Superior temporal gyrus (tissue), 1 donor: ENCODE data around the gene IFI27.
"Not testable (repeated sequence)": the region's sequence is repeated elsewhere in the genome, so short reads cannot be mapped to it uniquely, and the experiment has no call there.

Experiments used
- DNase-seq: peaks from one replicate; pipeline ENCODE4 v3.0.0-alpha.2; 2016; ENCODE audit errors: extremely low spot score

IFI27 gene

GRCh38 chr14:94110552-94111181, at the start of gene IFI27:
Gene IFI27, plus strand, starts transcription at chr14:94110736.
- DNase-seq: no peak

DNA sequence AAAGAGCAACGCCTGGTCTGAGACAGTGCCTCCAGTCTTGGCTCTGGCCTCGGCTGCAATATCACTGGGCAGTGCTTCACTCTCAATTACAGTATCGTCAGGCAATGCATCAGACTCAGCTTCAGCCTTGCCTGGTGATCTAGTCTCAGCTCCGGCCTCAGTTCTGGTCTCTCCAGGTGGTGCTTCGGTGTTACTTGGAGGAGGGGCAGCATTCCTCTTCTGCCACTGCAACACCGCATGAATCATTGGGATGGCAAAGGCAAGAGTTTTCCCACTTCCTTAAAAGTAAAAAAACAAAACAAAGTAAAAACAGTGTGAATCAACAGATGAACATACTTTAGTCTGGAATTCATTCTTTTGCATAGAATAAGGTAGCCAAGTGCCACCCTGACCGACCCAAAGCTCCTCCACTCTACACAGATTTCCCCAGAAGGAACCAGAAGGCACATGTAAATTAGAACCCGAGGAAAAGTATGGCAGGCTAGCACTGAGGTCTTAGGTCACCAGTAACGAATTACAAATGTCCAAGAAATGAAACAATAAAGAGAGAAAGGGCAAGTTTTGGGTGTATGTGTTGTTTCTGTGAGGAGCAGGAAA, 48.1 kb upstream of the IFI27 start:
- DNase-seq: no peak

DNA sequence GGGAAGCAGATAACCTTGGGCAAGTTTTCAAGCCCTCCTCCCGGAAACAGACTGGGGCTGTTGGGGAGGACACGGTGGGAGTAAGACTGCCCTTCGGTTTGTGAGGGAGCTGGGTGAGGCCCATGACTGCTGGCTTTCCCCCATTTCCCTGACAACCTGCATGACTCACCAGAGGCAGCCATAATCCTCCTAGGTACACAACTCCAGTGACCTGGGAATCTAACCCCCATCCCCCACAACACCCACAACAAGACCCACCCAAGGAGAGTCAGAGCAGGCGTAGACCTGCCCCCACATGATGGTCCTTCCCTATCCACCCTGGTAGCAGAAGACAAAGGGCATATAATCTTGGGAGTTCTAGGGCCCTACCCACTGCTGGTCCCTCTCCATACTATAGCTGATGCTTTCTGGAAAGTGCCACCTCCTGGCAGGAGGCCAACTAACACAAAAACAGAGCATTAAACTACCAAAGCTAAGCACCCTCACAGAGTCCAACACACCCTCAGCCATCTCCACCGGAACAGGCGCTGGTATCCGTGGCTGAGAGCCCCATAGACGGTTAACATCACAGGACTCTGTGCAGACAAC, 44.4 kb upstream of the IFI27 start:
- no peak for DNase-seq

GRCh38 chr14:94072076-94072475, 38.5 kb upstream of the IFI27 start:
- not testable (repeated sequence) for DNase-seq

GRCh38 chr14:94074534-94074933, 36.0 kb upstream of the IFI27 start:
- DNase-seq: no peak

DNA sequence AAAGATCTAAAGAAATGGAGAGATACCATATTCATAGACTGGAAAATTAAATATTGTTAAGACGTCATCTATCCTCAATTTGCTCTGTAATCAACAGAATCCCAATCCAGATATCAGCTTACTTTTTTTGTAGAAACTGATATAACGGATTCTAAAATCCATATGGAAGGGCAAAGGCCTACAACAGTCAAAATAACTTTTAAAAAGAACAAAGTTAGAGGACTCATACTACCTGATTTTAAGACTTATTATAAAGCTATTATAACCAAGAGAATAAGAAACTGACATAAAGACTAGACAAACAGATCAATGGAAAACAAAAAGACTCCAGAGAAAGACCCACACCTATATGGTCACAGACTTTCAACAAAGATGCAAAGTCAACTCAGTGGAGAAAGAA, 35.5 kb upstream of the IFI27 start:
- DNase-seq: no peak

DNA sequence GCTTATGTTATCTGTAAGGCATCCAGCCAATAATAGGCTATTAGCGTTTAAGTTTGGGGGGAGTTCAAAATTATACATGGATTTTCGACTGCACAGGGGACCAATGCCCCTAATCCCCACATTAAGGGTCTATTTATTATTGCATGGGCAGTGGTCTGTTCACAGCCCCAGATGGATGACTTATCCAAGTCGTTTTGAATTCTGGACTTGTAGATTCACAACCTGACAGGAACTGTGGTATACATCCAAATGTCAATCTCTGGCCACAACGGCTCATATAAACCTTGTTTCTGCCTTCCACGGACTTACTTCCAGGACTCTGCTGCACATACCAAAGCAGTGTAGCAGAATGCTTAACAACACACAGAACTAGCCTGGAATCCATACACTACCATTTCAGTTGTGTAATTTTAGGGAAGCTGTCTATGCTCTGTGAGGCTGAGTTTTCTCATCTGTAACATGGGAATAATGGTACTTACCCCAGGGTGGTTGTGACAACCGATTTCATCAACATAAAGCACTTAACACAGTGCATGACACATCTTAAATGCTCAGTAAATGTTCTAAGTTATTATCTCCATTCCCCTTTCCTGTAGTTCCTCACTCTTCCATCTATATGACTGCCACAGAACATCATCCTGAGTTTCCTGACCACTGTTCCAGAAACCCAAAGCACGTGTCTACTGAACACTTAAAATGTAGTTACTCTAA, 33.3 kb upstream of the IFI27 start:
- DNase-seq: no peak

DNA sequence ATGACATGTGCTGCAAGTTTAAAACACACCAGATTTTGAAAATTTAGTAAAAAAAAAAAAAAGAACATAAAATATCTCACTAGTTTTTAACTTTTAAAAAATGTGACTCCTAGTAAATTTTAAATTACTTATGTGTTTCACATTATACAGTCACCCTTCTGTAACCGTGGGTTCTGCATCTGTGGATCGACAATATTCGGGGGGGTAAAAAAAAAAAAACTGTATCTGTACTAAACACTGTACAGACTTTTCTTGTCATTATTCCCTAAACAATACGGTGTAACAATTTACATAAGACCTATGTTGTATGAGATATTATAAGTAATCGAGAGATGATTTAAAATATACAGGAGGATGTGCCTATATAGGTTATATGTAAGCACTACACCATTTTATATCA, 32.7 kb upstream of the IFI27 start:
- DNase-seq: no peak

DNA sequence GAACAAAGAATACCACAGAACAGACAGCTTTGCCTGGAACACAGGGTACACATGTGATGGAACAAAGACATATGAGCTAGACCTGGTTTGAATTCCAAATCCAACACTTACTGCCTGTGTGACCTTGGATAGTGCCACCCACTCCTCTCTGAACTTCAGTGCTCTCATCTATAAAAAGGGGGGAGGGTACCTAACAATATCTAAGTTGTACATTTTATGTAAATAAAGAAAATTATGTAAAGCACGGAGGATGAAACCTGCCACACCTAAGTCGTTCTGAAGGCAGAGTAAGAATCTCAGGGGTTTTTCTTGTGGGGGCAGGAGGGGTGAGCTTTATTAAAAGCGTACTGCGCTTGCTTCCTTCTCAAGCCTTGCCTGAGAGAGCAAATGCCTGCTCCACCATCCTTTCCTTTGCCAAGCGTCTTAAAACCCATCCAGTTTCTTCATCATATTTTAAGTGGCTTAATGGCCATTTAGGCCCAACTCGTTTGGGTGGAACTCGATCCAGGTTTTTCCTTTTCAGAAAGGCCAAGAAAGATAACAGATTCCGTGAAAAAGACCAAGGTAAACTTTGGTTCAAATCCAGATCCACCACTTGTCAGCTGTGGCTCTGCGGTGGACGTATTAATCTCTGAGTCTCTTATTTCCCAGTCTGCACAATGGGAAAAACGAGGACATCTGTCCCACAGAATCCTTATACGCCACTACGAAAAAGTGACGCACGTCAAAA, 30.5 kb upstream of the IFI27 start:
- DNase-seq: peak; percentile 45

DNA sequence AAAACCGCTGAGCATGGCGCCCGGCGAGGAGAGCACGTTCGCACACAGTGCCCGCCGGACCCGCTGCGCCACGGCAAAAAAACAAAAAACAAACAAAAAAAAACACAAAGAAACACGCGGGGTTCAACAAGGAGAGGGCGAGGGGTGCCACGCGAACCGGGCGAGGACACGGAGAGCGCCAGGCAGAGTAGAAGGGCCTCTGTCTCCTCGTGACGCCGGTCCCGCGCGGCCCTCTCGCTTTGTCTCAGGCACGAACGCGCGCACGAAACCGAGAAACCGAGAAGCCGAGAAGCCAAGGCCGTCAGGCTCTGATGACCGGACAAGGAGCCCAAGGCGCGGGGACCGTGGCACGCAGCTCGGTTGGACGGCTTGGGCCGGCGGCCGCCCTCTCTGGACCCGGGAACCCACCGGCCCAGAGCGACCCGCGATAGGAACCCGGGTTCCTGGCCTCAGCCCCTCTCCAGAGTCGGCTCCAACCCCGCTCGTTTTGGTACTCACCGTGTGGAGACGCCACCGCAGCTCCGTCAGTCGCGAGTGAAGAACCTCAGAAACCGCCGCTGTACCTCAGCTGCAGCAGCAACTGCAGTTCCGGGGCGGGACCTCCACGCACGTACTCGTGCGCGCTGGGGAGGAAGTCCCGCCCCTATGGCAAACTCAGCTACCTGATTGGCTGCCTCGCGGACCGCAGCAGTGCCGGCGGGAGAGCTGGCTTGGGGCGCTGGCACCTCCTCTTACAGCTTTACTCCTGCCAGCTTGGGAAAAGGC, 29.7 kb upstream of the IFI27 start, which contains the start of the genes DDX24 and IFI27L1:
TSS of gene DDX24 (minus strand) at position 582 of the 765 bp plus-strand sequence. CDS start 1,460 bp downstream, outside the sequence.
TSS of gene IFI27L1 (plus strand) at position 690 of the 765 bp plus-strand sequence. CDS start 15,628 bp downstream, outside the sequence.
- DNase-seq: peak; percentile 96

DNA sequence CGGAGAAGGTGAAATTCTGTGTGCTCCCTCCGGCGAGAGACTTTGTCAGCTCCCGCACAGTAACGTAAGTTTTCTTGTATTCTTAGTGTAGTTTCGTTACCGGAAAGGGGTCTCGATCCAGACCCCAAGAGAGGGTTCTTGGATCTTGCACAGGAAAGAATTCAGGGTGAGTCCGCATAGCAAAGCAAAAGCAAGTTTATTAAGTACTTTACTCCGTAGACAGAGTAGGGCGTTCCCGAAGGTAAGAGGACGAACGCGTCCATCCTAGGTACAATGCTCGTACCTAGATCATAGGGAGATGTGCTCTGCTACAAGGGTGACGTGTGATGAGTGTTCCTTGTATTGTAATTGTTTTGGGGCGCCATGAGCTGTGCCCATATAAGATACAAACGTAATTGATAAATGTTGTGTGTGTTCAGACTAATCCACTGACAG, 29.1 kb upstream of the IFI27 start:
- no peak for DNase-seq

DNA sequence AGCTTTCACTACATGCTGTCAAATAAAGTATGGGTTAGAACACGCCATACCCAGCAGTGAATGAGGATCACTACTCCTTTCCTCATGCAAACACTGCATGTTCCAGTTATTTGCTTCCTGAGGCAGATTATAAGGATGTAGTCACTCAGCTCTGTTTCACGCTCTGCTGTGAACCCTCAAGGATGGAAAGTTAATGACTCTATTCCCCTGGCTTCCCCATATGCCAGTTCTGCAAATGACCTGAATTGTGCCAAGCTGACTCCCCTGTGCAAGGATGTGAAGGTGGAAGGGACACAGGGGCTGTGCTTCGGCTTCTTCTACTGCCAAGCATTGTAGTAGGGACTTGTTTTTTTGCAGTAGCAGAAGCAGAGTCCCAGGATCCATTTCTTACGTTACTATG, 22.6 kb upstream of the IFI27 start:
- no peak for DNase-seq

- DNase-seq: no peak
Observed at GRCh38 chr14:94088516-94088915, 22.0 kb upstream of the IFI27 start.

DNA sequence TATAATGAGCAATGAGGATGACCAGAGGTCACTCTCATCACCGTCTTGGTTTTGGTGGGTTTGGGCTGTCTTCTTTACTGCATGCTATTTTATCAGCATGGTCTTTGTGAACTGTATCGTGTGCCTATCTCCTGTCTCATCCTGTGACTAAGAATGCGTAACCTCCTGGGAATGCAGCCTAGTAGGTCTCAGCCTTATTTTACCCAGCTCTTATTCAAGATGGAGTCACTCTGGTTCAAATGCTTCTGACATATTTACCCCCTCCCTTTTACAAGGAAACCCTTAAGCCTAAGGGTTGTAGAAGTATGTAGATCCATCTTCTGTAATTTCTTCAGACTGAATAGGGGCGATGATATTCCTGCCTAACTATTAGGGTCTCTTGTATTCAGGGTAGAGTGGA, 21.1 kb upstream of the IFI27 start:
- DNase-seq: no peak

- DNase-seq: no peak
Observed at GRCh38 chr14:94093418-94093817, 17.1 kb upstream of the IFI27 start.

DNA sequence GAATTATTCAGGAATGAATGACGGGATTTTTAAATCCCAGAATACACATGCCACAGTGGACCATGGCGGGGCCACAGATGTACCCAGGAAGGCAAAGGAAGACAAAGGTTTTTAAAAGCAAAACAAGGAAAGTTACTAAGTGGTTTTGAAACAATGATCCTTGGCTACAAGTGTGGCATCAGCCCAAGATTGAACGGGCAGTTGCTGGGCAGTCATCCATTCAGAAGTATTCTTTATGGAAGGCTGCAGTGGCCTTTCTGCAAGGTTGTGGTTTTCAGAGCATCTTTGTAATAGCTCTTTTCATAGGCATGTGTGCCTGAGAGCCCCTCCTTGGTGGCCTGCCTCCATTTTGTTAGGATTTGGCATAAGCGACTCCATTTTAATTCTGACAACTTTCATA, 13.4 kb upstream of the IFI27 start:
- DNase-seq: no peak

DNA sequence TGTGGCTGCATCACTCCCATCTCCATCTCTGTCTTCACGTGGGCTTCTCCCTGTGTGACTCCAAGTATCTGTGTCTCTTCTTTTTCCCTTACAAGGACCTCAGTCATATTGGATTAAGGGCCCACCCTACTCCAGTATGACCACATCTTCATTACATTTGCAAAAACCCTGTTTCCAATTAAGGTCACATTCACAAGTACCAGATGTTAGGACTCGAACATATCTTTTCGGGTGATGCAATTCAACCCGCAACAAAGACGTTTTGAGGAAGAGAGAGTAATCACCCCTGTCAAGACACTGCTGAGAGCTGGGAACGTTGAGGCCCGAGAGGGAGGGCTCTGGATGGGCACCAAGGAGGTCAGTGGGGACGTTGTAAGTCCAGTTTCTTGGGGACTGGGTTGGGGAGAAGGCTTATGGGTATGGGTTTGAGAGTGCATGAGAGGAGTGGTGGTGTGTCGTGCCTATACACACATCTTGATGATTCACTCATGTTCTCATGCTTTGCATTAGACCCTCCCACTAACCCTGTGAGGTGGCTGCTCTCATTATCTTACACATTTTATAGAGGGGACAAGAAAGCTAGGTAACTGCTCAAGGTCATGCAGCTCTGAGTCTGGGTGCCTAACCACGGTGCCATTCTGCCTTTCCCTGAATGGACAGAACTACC, 12.1 kb upstream of the IFI27 start:
- DNase-seq: no peak

DNA sequence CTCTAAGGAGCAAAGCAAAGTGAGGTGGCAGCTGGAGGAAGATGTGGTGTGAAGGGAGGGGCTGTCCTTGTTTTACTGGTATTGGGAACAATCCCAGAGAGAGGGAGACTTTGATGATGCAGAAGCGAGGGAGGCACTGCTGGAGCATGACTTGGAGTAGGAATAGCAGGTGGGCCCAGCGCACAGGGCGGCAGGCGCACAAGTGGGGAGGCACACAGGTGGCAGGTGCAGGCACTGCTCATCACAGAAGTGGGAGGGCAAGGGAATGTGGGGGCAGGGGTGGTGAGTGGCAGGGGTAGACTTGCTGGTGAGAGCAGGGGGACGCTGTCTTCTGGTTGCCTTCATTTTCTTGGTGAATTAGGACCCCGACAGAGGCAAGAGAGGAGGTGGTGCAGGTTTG, 11.5 kb upstream of the IFI27 start:
- no peak for DNase-seq

DNA sequence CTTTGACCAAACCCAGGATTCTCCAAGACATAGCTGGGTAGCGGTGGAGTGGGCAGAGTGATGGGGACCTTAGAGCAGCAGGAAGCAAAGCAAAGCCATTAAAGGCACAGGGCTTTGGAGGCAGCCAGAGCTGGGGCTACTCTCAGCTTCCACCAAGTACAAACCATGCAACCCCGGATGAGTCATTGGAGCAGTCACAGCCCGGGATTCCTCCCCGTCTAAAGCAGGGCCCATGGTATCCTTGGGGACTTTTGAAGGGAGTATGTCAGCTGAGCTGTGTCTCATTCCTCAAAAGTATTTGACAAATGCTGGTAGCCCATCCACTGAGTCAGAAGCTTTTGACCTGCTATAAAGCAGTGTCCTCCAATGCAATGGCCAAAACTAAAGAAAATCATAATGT, 9.7 kb upstream of the IFI27 start:
- DNase-seq: no peak

DNA sequence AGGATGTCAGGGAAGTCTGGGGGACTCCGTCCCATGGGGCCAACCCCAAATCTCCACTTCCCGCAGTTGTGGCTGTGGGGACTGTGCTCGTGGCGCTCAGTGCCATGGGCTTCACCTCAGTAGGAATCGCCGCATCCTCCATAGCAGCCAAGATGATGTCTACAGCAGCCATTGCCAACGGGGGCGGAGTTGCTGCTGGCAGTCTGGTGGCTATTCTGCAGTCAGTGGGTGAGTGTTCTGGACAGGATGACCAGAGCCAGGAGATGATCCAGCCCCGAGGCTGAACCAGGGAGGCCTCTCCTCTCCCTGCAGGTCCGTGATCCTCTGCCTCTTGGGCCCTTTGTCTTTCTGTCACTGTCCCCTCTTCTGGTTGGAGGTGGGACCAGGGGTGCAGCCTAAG, 8.8 kb upstream of the IFI27 start:
- DNase-seq: no peak
